ENCODE data around the gene PNKD.

The PNKD gene

DNA sequence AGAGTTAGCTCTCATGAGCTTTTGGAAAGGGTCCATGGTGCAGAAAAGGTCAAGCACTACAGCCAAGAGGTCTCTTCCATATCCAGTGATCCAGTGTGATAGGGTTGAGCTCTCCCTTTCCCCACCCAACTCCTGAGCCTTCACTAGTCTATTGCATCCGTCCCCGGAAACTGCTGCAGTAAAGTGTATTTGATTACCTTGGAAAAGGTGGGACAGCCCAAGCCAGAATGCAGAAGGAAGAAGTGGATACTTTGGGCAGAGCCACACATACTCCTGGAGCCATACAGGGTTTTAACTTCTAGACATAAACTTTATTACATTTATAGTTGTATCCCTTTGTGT is 3.6 kb downstream of the PNKD start:
- no peak for DNase-seq

GRCh38 chr2:218274586-218274985 is 4.3 kb downstream of the PNKD start:
- no peak for DNase-seq

- no peak for DNase-seq
Measured at GRCh38 chr2:218275371-218276072, 5.2 kb downstream of the PNKD start.

DNA sequence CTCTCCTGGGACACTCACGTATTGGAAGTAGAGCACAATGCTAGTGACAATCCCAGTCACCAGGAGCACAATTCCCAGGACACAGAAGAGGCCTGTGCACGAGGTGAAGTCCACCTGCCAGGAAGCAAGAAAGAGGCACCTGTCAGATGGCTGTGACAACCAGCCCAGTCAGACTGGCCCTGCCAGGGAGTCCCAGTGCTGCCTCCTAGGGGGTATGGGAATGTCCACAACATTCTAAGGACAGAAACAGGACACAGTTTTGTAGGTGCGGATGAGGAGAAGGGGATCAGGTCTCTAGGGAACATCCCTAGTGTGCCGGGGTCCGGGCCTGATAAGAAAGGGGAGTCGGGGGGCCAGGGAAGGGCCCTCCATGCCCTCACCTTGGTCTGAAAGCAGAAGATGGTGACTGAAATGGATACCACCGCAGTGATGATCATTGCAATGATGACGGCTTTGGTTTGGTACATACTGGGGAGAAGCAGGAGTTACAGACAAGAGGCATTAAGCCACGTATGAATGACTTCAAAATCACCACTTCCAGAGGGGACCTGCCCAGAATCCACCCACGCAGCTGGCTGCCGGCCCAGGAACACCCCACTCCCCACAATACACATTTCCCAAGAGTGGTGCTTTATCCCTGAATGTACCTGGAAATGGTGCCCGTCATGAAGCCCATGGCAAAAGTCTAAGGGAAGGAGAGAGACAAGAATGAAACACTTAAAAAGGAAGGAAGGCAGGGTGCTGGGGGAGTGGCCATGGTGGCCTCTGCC is 6.9 kb downstream of the PNKD start:
- no peak for DNase-seq

DNA sequence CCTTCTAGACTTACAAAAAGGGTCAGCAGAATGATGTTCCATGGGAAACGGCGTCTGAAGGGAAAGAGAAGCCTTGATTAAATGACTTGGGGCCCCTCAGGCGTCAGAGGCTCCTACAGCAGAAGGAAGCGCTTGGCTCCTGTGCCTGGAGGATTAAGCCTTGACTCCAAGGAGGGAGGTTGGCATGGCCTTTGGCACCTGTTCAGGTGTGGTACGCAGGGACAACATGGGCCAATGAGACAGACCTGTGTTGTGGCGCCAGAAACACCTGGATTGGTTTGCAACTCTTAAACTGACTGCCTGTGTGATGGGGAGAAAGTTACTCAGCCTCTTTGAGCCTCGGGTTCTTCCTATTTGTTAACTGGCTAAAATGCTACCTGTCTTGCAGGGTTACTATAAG is 7.6 kb downstream of the PNKD start:
- no peak for DNase-seq

DNA sequence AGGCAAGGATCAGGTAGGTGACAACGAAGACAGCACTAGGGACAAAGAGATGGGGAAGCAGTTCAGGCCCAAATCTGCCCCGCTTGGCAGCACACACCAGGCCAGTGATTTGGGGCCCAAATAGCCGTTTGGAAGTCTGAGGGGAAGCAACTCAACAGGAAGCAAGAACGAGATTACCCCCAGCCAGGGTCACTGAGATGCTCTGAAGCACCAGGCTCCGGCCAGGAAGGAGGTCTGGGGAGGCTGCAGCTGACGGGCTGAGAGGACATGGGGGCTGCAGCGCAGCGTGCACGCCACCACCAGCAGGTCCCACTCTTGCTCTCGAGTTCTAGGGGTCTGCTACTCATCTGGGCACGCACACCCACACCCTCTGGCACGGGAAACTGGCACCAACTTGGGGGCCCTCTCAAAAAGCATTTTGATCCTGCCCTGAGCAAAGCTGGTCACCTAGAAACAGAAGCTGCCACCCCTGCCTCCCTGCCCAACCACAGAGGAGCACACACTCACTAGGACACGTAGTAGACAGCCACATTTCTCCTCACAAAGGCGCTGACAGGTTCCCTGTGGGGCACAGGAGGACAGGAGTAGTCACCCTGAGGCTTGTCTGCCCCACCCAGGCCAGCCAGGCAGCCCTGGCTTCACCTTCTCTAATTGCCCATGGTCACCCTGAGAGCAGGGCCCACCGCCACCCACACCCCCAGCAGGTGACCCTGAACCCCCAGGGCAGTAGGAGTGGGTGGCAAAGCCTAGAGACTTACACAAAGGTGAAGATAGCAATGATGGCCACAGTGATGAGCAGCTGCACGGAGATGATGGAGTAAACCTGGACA is 8.4 kb downstream of the PNKD start:
- DNase-seq: no peak

DNA sequence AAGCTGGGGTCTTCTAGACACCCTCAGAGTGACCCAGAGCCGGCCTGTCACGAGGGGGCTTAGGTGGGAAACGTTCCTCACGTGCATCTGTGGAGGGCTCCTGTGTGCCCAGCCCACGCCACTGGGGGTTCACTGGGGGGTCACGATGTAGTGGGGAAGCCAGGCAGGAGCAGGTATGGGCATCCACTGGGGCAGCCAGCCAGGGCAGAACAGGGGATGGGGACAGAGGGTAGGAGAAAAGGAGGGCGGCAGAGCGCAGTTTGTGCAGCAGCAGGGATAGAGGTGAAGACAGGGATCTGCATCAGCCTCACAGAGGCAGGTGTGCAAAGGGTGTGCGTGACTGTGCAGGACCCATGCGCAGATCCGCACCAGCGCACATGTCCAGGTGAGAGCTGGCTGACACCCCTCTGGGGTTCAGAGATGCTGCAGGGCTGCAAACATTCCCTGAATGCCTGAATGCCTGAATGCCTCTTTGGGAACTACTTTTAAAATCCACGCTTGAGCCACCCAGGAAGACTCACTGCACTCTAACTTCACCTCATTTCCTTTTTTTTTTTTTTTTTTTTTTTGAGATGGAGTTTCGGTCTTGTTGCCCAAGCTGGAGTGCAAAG is 10.0 kb downstream of the PNKD start:
- DNase-seq: no peak

- DNase-seq: no peak
Measured at GRCh38 chr2:218281449-218281848, 11.1 kb downstream of the PNKD start.

DNA sequence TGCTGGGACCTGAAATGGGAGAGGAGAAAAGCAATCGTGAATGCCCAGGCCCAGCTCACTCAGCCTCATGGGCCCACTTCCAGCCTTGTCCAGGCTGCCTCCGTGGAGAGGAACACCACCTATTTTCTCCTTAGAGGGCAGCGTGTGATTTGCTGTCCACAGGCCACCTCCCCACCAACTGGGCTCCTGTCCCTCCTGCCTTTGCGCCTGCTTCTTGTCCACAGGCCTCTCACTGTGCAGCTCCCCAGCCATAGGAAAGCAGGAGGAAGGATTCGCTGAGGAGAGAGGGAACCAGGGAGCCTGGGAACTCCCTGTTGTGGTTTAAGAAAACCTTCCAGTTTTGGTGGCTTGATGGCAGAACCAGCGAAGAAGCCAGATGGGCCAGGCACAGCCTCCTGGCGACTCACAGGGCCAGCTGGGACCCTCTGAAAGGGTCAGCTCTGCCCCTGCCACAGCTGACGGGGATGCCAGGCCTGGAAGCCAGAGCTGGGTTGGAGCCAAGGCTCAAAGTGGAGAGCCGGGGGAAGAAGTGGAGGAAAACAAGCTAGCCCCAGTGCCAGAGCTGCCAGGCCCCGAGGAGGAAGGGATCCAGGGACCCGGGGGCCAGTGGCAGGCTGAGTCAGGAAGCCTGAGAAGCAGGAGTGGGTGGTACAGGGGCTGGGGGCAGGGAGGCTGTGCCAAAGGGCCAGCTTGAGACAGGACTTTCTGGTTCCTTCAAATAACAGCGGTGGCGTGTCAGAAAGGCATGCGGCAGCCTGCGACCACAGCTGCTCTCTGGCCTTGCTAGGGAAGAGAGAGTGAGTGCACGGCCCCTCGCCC is 12.1 kb downstream of the PNKD start:
- DNase-seq: no peak

DNA sequence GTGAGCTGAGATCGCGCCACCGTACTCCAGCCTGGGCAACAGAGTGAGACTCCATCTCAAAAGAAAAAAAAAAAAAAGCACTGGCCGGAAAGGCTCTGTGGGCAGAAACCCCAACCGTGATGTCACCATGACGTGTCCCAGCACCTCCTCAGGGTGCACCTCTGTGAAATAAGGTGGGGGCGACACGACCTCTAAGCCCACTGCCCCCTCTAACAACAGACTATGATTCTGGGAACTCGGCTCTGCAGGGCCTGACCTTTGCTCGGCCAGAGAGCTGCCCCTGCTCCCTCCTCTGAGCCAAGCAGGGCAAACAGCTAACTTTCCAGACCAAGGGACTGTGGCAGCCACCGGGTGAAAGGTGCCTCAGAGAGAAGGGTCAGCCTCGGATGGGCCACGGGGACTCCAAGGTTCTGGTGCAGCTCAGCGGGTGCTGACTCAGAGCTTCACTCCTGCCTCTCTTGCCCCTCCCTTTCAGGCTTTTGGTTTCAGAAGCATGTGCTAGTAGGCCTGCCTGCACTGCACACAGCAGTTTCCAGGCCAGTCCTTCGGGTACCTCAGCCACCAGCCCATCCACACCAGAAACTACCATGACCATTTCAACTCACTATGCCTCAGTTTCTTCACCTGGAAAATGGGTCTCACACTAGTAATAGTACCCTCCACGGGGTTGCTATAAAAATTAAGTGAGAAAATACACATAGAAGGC is 13.9 kb downstream of the PNKD start:
- peak; percentile 17 for DNase-seq

- peak; percentile 23 for DNase-seq
Measured at GRCh38 chr2:218285604-218286003, 15.3 kb downstream of the PNKD start.

- DNase-seq: peak; percentile 50
Measured at GRCh38 chr2:218286570-218287459, 16.5 kb downstream of the PNKD start.

GRCh38 chr2:218289639-218290315 is 19.5 kb downstream of the PNKD start:
- DNase-seq: no peak

- no peak for DNase-seq
Measured at GRCh38 chr2:218290316-218291261, 20.3 kb downstream of the PNKD start.

DNA sequence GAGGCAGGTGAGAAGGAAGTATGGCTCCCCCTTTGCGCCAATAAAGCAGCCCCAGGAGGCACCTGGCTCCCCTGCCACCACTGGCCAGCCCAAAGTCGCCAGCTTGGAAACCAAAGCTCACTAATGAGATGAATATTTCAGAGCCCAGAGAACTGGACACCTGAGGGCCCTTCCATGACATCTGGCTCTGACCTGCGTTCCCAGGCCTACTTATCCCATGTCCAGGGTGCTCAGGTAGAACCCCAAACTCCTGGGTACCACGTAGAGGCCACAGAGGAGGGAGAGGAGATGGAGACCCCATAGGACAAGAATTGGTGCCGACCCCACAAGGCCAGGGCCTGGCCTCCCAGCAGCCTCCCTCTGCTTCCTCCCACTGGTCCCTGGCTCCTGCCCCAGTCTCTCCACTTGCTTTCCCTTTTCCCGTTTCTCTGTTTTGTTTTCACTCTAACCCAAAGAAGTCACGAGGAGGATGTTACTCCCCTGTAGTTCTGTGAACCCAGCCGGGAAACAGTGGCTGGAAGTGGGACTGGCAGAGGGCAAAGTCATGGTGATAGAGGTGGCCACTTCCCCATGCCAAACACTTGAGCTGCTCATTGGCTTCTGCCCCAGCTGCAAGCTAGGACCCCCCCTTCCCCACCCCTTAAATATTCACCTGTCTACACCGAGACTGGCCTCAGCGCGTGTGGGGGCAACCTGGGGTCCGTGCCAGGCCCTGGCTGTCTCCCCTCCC is 21.2 kb downstream of the PNKD start:
- DNase-seq: no peak

DNA sequence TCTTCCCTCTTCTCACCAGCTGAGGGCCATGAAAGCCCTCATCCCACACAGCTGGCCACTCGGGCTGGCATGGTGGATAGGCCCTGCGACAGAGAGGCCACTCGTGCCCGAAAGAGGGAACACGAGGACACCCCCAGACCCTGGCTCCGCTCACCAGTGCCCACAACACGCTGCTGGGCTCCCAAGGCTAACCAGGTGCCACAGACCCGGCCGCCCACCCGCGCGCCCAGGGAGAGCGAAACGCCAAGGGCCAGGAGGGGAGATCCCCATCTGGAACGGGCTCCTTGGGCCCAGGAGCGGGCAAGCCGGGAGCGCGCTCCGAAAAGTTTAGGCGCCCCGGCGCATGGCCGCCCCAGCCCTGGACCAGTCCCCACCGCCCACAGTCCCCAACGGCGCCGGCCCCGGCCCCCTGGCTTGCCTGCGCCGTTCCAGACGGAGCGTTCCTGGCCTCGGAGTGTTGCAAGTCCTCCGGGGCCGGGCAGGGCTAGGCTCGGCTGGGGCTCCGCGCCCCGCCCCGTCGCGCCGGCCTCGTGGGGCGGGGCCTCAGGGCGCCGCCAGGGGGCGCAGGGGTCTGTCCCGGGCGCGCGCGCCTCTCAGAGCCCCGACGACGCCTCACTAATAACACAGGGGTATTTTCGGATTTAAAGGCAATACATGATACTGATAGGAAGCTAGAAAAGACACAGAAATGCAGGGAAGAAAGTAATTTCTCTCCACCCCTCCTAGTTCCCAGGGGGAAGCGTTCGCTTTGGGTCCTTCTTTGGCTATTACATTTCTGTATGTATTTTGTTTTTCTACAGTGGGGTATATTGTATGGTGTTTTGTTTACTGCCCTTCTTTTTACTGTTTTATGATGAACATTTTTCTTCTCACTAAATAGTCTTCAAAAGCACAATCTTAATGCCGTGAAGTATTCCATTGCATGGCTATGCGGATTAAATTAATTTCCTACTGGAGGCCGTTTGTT is 22.0 kb downstream of the PNKD start, which contains the start of gene TMBIM1:
Gene TMBIM1 (minus strand): TSS at position 456 of the 967 bp plus-strand sequence. CDS start 10,362 bp downstream, outside the sequence.
- peak; percentile 33 for DNase-seq
